HCT116 (cell line): ENCODE results near the gene TUBD1. TPM values are rescaled to one million over a fixed set of nuclear protein-coding genes. Genes with fewer than 3 reads are reported as not detected.

Experiments
- ATAC-seq: fragments of 200-7000 bp; cut with Tn5 transposase; 2 replicates; pipeline ENCODE4 v1.9.1; 2020; ENCODE audit warnings: mild to moderate bottlenecking, moderate library complexity
- BruUV-seq: library from RNA; stranded (reverse); fragments of 400-500 nt; replicated peaks from 2 replicates; lab custom pipeline; 2021; lab: Mats Ljungman, UMichigan
- CTCF ChIA-PET: fragments of 300-600 bp; sonication (Branson Sonifier 250); formaldehyde crosslinking; loops from one replicate; lab custom pipeline; 2021; ENCODE audit warnings: antibody characterized with exemption; lab: Charles Lee
- POLR2A ChIA-PET: fragments of 300-600, 350-600 bp; sonication (Branson Sonifier 250); formaldehyde crosslinking; loops from one replicate; lab custom pipeline; 2021; ENCODE audit warnings: antibody characterized with exemption; lab: Charles Lee
- RAD21 ChIA-PET, 2 experiments: fragments of 300-600 bp; sonication (Branson Sonifier 250); formaldehyde crosslinking; loops; one replicate each; lab custom pipeline; 2023; ENCODE audit warnings: low total read pairs in 2 of 2; ENCODE audit not compliant: uncharacterized antibody in 2 of 2, unreplicated experiment in 2 of 2, low non-redundant PET in 1 of 2; lab: Charles Lee
- DNase-seq: peaks from one replicate; pipeline ENCODE4 v3.0.0-alpha.2; 2010; ENCODE audit warnings: low read depth, low spot score
- H2AFZ ChIP-seq: fragments of 200-600 bp; shearing (Covaris generic), sonication (generic); 2 replicates; pipeline ENCODE4 v1.6.1; 2017; ENCODE audit warnings: low read depth, mixed run types, mixed read lengths, antibody characterized with exemption, low read length; ENCODE audit not compliant: poor library complexity, severe bottlenecking
- H3K27ac ChIP-seq: 2 replicates; pipeline ENCODE4 v1.5.1; 2012; ENCODE audit warnings: low read depth, low read length
- H3K27me3 ChIP-seq: fragments of 200-600 bp; sonication (generic); 2 replicates; pipeline ENCODE4 v1.6.1; 2016; ENCODE audit warnings: mixed run types, low read length, mixed read lengths; ENCODE audit not compliant: insufficient read depth
- H3K36me3 ChIP-seq, 2 experiments: fragments of 200-500 bp in 1 of 2; fragments of 200-600 bp in 1 of 2; sonication (Bioruptor generic) in 1 of 2; sonication (generic) in 1 of 2; 2 replicates each; pipeline versions ENCODE4 v1.5.1 to v1.6.1; 2014 to 2016; ENCODE audit warnings: low read length in 2 of 2, inconsistent platforms in 1 of 2, mixed read lengths in 1 of 2, mixed run types in 1 of 2; ENCODE audit not compliant: insufficient read depth in 2 of 2, control insufficient read depth in 1 of 2
- H3K4me1 ChIP-seq, 2 experiments: fragments of 200-600 bp in 1 of 2; sonication (generic) in 1 of 2; 2 replicates each; pipeline versions ENCODE4 v1.5.1 to v1.6.1; 2012 to 2017; ENCODE audit warnings: low read length in 2 of 2, inconsistent platforms in 1 of 2, mild to moderate bottlenecking in 1 of 2, mixed read lengths in 1 of 2, mixed run types in 1 of 2, moderate library complexity in 1 of 2; ENCODE audit not compliant: insufficient read depth in 2 of 2, control insufficient read depth in 1 of 2
- H3K4me2 ChIP-seq: fragments of 200-600 bp; sonication (generic); 2 replicates; pipeline ENCODE4 v1.6.1; 2017; ENCODE audit warnings: mixed run types, low read length, mixed read lengths
- H3K4me3 ChIP-seq, 2 experiments: fragments of 200-600 bp in 1 of 2; sonication (generic) in 1 of 2; replicated peaks in 1 of 2; 2 replicates each; pipeline ENCODE4 v1.5.1; 2011 to 2016; ENCODE audit warnings: low read length in 2 of 2, control low read depth in 1 of 2, low read depth in 1 of 2, mild to moderate bottlenecking in 1 of 2, mixed read lengths in 1 of 2, mixed run types in 1 of 2
- H3K79me2 ChIP-seq: fragments of 200-600 bp; sonication (generic); 2 replicates; pipeline ENCODE4 v1.6.1; 2017; ENCODE audit warnings: mild to moderate bottlenecking, mixed run types, low read length, moderate library complexity, mixed read lengths; ENCODE audit not compliant: insufficient read depth
- H3K9ac ChIP-seq: fragments of 200-600 bp; sonication (generic); 2 replicates; pipeline ENCODE4 v1.6.1; 2016; ENCODE audit warnings: low read length, mixed read lengths
- H3K9me2 ChIP-seq: fragments of 200-600 bp; sonication (generic), shearing (Covaris generic); 2 replicates; pipeline ENCODE4 v1.6.1; 2017; ENCODE audit warnings: mixed run types, mild to moderate bottlenecking, moderate library complexity; ENCODE audit not compliant: insufficient read depth
- H3K9me3 ChIP-seq, 2 experiments: fragments of 200-500 bp in 1 of 2; fragments of 200-600 bp in 1 of 2; sonication (Bioruptor generic) in 1 of 2; sonication (generic) in 1 of 2; 2 replicates each; pipeline ENCODE4 v1.6.1; 2014 to 2017; ENCODE audit warnings: low read length in 2 of 2, mixed read lengths in 2 of 2, inconsistent platforms in 1 of 2, low read depth in 1 of 2, mild to moderate bottlenecking in 1 of 2, mixed run types in 1 of 2, moderate library complexity in 1 of 2; ENCODE audit not compliant: control insufficient read depth in 1 of 2, insufficient read depth in 1 of 2
- H4K20me1 ChIP-seq: fragments of 200-600 bp; sonication (generic), shearing (Covaris generic); 2 replicates; pipeline ENCODE4 v1.6.1; 2017; ENCODE audit warnings: mixed run types, mild to moderate bottlenecking, moderate library complexity; ENCODE audit not compliant: insufficient read depth
- CBX3 ChIP-seq: IDR thresholded peaks from 2 replicates; pipeline ENCODE4 v1.6.1; 2012; ENCODE audit warnings: low read depth
- ELF1 ChIP-seq: IDR thresholded peaks from 2 replicates; pipeline ENCODE4 v1.6.1; 2012; ENCODE audit warnings: low read depth, borderline replicate concordance
- FOSL1 ChIP-seq: IDR thresholded peaks from 2 replicates; pipeline ENCODE4 v1.6.1; 2012; ENCODE audit warnings: low read depth
- SIN3A ChIP-seq: IDR thresholded peaks from 2 replicates; pipeline ENCODE4 v1.6.1; 2012; ENCODE audit warnings: low read depth
- TCF7L2 ChIP-seq: IDR thresholded peaks from 2 replicates; pipeline ENCODE4 v1.7.0; 2011; ENCODE audit warnings: borderline replicate concordance, inconsistent platforms; ENCODE audit not compliant: insufficient read depth, insufficient read length; ENCODE audit errors: extremely low read depth
- ZNF274 ChIP-seq: fragments of 200-500 bp; sonication (Bioruptor generic); IDR thresholded peaks from 2 replicates; pipeline ENCODE4 v1.6.1; 2014; ENCODE audit warnings: mild to moderate bottlenecking, low read depth, low read length, inconsistent platforms
- intact Hi-C: fragments of 100-400 bp; cut with micrococcal nuclease; formaldehyde crosslinking; loops from 2 replicates; pipeline ENCODE4 v1.10.0; 2022
- total RNA-seq: library from RNA; stranded (reverse); gene quantifications from one replicate; pipeline ENCODE4 v1.2.1, GENCODE V29; 2021; ENCODE audit not compliant: unreplicated experiment
- TF ChIP-seq, protein P1 (sequence below), 3 experiments: fragments of 200-600 bp in 1 of 3; sonication (generic) in 1 of 3; IDR thresholded peaks in 2 of 3; conservative IDR thresholded peaks in 1 of 3; 2 replicates each; pipeline ENCODE4 v1.5.1; 2012 to 2017; ENCODE audit warnings: low read depth in 2 of 3, low read length in 2 of 3, antibody characterized with exemption in 1 of 3, borderline replicate concordance in 1 of 3, control low read depth in 1 of 3, mild to moderate bottlenecking in 1 of 3, mixed read lengths in 1 of 3, mixed run types in 1 of 3, moderate library complexity in 1 of 3; ENCODE audit not compliant: insufficient read depth in 1 of 3
- TF ChIP-seq, protein P2 (sequence below): IDR thresholded peaks from 2 replicates; pipeline ENCODE4 v1.6.1; 2012
- TF ChIP-seq, protein P3 (sequence below): IDR thresholded peaks from 2 replicates; pipeline ENCODE4 v1.6.1; 2012
- TF ChIP-seq, protein P4 (sequence below): IDR thresholded peaks from 2 replicates; pipeline ENCODE4 v1.6.1; 2012; ENCODE audit warnings: low read depth

TUBD1 gene
- total RNA-seq, 1 experiment from 2014 or later = 13.0 TPM

DNA sequence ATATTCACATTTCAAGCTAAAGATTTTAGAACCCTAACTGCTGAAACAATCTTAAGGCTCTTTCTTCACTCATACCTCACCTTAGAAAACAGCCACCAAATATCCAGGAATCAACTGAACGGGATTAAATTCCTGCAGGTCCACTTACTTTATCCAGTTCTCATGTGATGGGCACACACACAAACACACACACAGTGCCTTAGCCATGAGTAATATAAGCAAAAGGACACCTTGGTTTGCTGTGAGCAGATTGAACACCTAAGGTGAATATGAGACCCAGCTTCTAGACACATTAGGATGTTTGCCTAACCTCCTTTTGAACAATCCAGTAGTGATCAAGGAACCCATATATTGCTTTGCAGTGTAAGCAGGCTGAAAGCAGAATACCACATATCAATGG lies 81.5 kb downstream of the TUBD1 start (continued):
- TF ChIP-seq, protein P1, sequence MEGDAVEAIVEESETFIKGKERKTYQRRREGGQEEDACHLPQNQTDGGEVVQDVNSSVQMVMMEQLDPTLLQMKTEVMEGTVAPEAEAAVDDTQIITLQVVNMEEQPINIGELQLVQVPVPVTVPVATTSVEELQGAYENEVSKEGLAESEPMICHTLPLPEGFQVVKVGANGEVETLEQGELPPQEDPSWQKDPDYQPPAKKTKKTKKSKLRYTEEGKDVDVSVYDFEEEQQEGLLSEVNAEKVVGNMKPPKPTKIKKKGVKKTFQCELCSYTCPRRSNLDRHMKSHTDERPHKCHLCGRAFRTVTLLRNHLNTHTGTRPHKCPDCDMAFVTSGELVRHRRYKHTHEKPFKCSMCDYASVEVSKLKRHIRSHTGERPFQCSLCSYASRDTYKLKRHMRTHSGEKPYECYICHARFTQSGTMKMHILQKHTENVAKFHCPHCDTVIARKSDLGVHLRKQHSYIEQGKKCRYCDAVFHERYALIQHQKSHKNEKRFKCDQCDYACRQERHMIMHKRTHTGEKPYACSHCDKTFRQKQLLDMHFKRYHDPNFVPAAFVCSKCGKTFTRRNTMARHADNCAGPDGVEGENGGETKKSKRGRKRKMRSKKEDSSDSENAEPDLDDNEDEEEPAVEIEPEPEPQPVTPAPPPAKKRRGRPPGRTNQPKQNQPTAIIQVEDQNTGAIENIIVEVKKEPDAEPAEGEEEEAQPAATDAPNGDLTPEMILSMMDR (IDR thresholded peaks at IDR 0.05 in 2 of 3, conservative IDR thresholded peaks at IDR 0.05 in 1 of 3; ENCODE audit: borderline replicate concordance in 1 of 3, insufficient read depth in 1 of 3, low read depth in 2 of 3, low read length in 2 of 3) = no peak

DNA sequence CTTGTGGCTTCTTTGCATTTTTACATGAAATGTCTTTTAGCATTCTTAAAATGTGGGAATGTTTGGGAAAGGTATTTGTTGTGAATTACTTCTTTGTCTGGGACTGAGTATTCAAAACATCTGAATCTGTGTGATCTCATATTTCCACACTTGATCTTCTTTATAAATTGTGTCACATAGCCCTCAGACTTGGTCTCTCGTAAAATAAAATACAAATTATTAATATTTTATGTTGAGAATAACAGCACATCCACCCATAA lies 81.9 kb downstream of the TUBD1 start:
- no peak overlapping the region for H3K4me2 ChIP-seq

More for the DNA sequence above, 81.9 kb downstream of the TUBD1 start:
- ChIA-PET CTCF (no interaction called here), POLR2A (interaction anchor here (0.6 kb wide), 1 partner anchor 32 kb away, joined by 3 read pairs; no protein-coding TSS in a partner anchor)
- H3K4me1 ChIP-seq = peaks cover 12 to 21% of the 10 kb centered on the region in 2 experiments
- no peak for ATAC-seq
- DNase-seq = no peak
- H3K79me2 ChIP-seq = peaks cover 4% of the 10 kb centered on the region; the same call in 1 of the 2 replicates
- H3K9ac ChIP-seq = 0 out of 2 replicates have a peak overlapping the region, but pooled peaks have one; percentile 10
- peaks cover 0 to 13% of the 10 kb centered on the region in 2 experiments; a peak in 1 of 4 replicates for H3K36me3 ChIP-seq
- no peaks in the 10 kb centered on the region for H3K27me3 ChIP-seq
- peak overlapping the region; percentile 9; the same call in 1 of the 2 replicates for H3K27ac ChIP-seq
- H2AFZ ChIP-seq = no peak overlapping the region
- H3K4me3 ChIP-seq = no peak overlapping the region
- BruUV-seq = no TSS peak
- H3K9me2 ChIP-seq = no peaks in the 10 kb centered on the region
- no peaks in the 10 kb centered on the region for H3K9me3 ChIP-seq
- no peaks in the 10 kb centered on the region for H4K20me1 ChIP-seq
- no peak for TF ChIP-seq SIN3A
- TF ChIP-seq ELF1 = no peak
- no peak for TF ChIP-seq CBX3
- TF ChIP-seq, protein P2, sequence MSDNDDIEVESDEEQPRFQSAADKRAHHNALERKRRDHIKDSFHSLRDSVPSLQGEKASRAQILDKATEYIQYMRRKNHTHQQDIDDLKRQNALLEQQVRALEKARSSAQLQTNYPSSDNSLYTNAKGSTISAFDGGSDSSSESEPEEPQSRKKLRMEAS = no peak
- TF ChIP-seq, protein P3, sequence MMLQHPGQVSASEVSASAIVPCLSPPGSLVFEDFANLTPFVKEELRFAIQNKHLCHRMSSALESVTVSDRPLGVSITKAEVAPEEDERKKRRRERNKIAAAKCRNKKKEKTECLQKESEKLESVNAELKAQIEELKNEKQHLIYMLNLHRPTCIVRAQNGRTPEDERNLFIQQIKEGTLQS = no peak
- TF ChIP-seq, protein P4, sequence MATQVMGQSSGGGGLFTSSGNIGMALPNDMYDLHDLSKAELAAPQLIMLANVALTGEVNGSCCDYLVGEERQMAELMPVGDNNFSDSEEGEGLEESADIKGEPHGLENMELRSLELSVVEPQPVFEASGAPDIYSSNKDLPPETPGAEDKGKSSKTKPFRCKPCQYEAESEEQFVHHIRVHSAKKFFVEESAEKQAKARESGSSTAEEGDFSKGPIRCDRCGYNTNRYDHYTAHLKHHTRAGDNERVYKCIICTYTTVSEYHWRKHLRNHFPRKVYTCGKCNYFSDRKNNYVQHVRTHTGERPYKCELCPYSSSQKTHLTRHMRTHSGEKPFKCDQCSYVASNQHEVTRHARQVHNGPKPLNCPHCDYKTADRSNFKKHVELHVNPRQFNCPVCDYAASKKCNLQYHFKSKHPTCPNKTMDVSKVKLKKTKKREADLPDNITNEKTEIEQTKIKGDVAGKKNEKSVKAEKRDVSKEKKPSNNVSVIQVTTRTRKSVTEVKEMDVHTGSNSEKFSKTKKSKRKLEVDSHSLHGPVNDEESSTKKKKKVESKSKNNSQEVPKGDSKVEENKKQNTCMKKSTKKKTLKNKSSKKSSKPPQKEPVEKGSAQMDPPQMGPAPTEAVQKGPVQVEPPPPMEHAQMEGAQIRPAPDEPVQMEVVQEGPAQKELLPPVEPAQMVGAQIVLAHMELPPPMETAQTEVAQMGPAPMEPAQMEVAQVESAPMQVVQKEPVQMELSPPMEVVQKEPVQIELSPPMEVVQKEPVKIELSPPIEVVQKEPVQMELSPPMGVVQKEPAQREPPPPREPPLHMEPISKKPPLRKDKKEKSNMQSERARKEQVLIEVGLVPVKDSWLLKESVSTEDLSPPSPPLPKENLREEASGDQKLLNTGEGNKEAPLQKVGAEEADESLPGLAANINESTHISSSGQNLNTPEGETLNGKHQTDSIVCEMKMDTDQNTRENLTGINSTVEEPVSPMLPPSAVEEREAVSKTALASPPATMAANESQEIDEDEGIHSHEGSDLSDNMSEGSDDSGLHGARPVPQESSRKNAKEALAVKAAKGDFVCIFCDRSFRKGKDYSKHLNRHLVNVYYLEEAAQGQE = no peak
- no peak for TF ChIP-seq TCF7L2
- TF ChIP-seq, protein P1 (IDR thresholded peaks at IDR 0.05 in 2 of 3, conservative IDR thresholded peaks at IDR 0.05 in 1 of 3; ENCODE audit: borderline replicate concordance in 1 of 3, insufficient read depth in 1 of 3, low read depth in 2 of 3, low read length in 2 of 3) = no peak
- TF ChIP-seq FOSL1 = no peak
- TF ChIP-seq ZNF274 = no peak
- TF ChIP-seq, all 23 proteins: peak for 0
- RAD21 ChIA-PET = no interaction called here
- intact Hi-C loops = no loop called here
